Right atrium auricular region (tissue), 2 donors: Measurements from ENCODE around the gene ZNF273. TPM values are rescaled to one million over a fixed set of nuclear protein-coding genes. Genes with fewer than 3 reads are reported as not detected.

Source experiments
- DNase-seq: peaks from one replicate; pipeline ENCODE4 v3.0.0-alpha.2; 2019; ENCODE audit warnings: low spot score
- H3K27ac ChIP-seq, 2 donors: fragments of 200-600 bp; sonication (generic); 1 replicate in 1 of 2; 2 replicates in 1 of 2; pipeline ENCODE4 v1.5.1; 2016 to 2019
- H3K27me3 ChIP-seq, 2 donors: fragments of 200-600 bp; sonication (generic); one replicate each; pipeline versions ENCODE4 v1.5.1 to v1.6.0; 2017 to 2019
- H3K36me3 ChIP-seq: fragments of 200-600 bp; sonication (generic); one replicate; pipeline ENCODE4 v1.5.1; 2016
- H3K4me1 ChIP-seq, 2 donors: fragments of 200-600 bp; sonication (generic); one replicate each; pipeline versions ENCODE4 v1.5.1 to v1.6.0; 2017 to 2019
- H3K4me3 ChIP-seq, 2 donors: fragments of 200-600 bp; sonication (generic); 1 replicate in 1 of 2; 2 replicates in 1 of 2; pipeline ENCODE4 v1.5.1; 2017 to 2019; ENCODE audit warnings: mild to moderate bottlenecking in 1 of 2, moderate library complexity in 1 of 2
- H3K9me3 ChIP-seq, 2 donors: fragments of 200-600 bp; sonication (generic); one replicate each; pipeline ENCODE4 v1.5.1; 2019
- total RNA-seq, 2 donors: library from RNA; depleted of rRNA; stranded (reverse); fragments of >200 nt; gene quantifications; one replicate each; pipeline ENCODE4 v1.1.0, GENCODE V29; 2016
- TF ChIP-seq, protein P1 (sequence below), 2 donors: fragments of 200-600 bp; sonication (generic); IDR thresholded peaks; one replicate each; pipeline ENCODE4 v1.5.1; 2019; ENCODE audit warnings: antibody characterized with exemption in 2 of 2

The ZNF273 gene
- total RNA-seq, 2 donors from 2014 or later, result 1.1 to 1.6 TPM

GRCh38 chr7:64867863-64868440 lies 35.1 kb upstream of the ZNF273 start:
- peak; percentile 26 for DNase-seq
- Histone ChIP-seq H3K9me3 (no peaks in the 10 kb centered on the region), H3K36me3 (no peaks in the 10 kb centered on the region), H3K27me3 (no peaks in the 10 kb centered on the region), H3K4me1 (no peaks in the 10 kb centered on the region), H3K4me3 (no peak overlapping the region), H3K27ac (no peak overlapping the region)
- TF ChIP-seq, protein P1, sequence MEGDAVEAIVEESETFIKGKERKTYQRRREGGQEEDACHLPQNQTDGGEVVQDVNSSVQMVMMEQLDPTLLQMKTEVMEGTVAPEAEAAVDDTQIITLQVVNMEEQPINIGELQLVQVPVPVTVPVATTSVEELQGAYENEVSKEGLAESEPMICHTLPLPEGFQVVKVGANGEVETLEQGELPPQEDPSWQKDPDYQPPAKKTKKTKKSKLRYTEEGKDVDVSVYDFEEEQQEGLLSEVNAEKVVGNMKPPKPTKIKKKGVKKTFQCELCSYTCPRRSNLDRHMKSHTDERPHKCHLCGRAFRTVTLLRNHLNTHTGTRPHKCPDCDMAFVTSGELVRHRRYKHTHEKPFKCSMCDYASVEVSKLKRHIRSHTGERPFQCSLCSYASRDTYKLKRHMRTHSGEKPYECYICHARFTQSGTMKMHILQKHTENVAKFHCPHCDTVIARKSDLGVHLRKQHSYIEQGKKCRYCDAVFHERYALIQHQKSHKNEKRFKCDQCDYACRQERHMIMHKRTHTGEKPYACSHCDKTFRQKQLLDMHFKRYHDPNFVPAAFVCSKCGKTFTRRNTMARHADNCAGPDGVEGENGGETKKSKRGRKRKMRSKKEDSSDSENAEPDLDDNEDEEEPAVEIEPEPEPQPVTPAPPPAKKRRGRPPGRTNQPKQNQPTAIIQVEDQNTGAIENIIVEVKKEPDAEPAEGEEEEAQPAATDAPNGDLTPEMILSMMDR (IDR thresholded peaks at IDR 0.05), result no peak

DNA sequence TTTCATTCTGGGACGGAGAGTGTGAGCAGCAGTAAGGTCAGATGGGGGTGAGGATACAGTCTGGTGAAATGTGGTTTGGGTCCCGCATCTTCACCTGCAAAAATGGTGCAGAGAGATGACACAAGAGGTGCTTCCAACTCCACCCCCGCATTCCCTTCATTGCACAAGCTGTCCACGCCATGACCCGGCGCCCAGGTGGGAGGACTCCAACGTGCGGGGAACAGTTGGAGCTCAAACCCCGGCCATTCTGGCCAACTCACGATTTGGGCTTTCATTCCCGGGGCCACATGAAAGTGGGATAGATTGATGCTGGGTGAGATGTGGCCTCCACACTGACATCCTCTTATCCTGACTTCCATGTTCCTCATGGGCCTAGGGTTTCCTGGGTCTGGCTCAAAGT lies 34.6 kb upstream of the ZNF273 start:
- Histone ChIP-seq H3K27me3 (no peaks in the 10 kb centered on the region), H3K4me1 (no peaks in the 10 kb centered on the region), H3K36me3 (no peaks in the 10 kb centered on the region), H3K9me3 (no peaks in the 10 kb centered on the region), H3K27ac (no peak overlapping the region), H3K4me3 (no peak overlapping the region)
- TF ChIP-seq, protein P1 (IDR thresholded peaks at IDR 0.05), result no peak
- DNase-seq, result peak; percentile 9

DNA sequence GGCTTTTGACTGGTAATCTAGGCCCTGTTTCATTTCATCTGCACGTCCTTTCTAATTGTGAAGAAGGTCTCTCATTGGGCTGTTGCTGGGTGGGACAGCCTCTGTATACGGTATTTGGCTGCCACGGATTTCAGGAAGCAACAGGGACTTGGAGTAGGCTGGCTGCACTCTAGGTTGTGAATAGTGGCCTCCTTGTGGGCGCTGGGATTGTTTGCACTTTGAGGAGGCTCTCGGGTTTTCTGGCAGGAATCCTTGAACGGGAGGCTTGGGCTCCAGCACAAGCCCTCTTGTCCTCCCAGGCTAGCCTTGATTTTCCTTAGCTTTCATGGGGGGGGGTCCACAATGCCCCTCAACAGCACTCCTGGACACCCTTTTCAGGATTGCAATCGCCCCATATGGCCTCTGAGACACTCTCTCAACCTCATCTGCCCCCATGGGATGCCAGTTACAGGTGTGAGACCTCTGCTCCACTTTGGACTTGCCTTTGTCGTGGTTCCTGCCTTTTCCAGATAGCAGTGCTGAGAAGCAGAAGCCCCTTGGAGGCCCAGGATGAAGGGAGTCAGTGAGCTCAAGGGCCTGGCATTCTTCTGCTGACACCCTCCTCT lies 33.9 kb upstream of the ZNF273 start:
- Histone ChIP-seq H3K4me3 (no peak overlapping the region), H3K9me3 (no peaks in the 10 kb centered on the region), H3K36me3 (no peaks in the 10 kb centered on the region), H3K27ac (no peak overlapping the region), H3K4me1 (no peaks in the 10 kb centered on the region), H3K27me3 (no peaks in the 10 kb centered on the region)
- peak; percentile 16 for DNase-seq
- TF ChIP-seq, protein P1 (IDR thresholded peaks at IDR 0.05), result no peak

DNA sequence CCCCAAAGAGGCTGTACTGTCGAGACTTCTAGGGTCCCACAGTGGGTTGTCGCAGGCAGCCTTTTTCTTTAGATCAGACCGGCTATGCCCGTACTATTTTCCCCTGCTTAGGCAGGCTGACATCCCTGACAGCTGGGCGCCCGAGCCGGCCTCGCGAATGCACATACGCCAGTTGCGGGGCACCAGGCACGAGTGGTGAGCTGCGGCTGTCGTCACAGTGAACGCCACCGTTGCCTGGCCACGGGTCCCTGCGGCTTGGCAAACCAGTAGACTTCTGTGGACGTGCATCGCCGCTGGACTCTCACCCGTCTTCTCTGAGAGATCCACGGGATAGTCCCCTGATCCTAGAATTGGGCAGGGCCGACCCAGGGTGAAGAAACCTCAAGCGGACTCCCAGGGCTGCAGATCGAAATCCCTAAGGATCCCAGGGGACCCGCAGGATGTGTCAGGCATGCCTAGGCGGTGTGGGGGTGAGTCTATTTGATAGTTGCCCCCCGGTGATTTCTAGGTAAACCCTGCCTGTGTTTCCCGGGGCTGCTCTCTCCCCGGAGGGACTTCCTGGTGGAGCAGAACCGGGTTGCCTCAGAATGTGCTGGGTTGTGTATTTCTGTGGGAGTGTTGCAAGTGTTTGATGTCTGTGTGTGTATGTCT lies 33.0 kb upstream of the ZNF273 start:
- Histone ChIP-seq H3K36me3 (no peaks in the 10 kb centered on the region), H3K9me3 (no peaks in the 10 kb centered on the region), H3K4me3 (no peak overlapping the region), H3K4me1 (no peaks in the 10 kb centered on the region), H3K27ac (no peak overlapping the region), H3K27me3 (no peaks in the 10 kb centered on the region)
- TF ChIP-seq, protein P1 (IDR thresholded peaks at IDR 0.05), result no peak
- peak; percentile 47 for DNase-seq

DNA sequence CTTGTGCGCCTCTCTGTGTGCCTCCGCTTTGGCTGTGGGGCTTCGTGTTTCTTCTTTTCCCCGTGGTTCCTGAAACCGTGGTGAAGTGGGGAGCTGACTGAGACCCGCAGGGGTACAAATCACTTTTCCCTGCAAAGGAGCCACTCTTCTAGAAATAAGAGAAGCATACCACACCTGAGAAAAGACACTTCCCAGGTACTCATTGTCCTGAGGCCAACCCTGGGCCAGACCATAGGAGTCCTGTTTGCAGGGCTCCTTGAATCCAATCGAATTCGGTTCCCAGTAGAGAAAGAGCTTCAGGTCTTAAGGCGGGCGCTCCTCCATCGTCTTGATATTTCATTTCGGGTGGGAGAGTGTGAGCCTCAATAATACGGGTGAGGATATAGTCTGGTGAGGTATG lies 32.4 kb upstream of the ZNF273 start:
- H3K36me3 ChIP-seq, result no peaks in the 10 kb centered on the region
- no peaks in the 10 kb centered on the region for H3K27me3 ChIP-seq
- no peaks in the 10 kb centered on the region for H3K4me1 ChIP-seq
- H3K27ac ChIP-seq, result no peak overlapping the region
- TF ChIP-seq, protein P1 (IDR thresholded peaks at IDR 0.05), result no peak
- no peaks in the 10 kb centered on the region for H3K9me3 ChIP-seq
- peak; percentile 16 for DNase-seq
- H3K4me3 ChIP-seq, result no peak overlapping the region
